CD4-positive, alpha-beta T cell treated with Interleukin-15 for 4 hours (primary cell): Measurements from ENCODE around the gene FGF10.

Experiments
- DNase-seq: peaks from one replicate; pipeline ENCODE4 v3.0.0-alpha.2; 2020; ENCODE audit warnings: low spot score

Gene FGF10

DNA sequence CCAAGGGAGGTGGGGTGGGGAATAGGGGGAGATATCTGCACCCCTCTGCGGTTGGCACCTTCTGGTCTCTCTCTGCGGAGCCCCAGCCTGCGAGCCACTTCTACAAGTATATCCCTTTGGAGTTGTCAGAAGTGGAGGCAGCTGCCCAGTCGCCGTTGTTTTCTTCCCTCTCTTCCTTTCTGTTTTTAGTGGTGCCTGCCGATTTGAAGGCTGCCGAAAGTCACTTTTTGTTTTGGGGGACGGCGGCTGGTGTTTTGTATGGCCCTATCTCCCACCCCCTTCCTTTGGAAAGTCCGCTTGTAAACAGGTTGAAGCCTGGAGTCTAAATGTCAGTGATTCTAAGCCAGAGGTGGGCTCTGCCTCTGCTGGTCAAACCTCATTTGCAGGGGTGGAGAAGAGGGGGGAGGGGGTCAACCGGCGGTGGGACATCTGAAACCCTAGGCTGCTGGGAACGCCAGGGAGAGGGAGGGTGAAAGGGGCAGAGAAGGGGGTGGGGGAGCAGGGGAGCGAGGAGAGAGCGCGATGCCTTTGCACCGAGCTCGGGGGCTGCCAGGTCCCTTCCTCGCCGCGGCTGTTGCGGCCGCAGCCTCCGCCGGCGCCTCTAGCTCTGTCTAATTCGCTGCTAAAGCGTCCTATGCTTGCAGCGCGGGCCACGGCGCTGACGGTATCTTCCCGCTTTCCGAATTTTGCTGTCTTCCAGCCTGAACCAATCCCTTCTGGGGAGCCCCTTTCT lies at the start of gene FGF10:
Gene FGF10 (minus strand): TSS at position 331 of the 733 bp plus-strand sequence. CDS start 738 bp downstream, outside the sequence.
- DNase-seq, result no peak

- no peak for DNase-seq
These were observed 37.7 kb upstream of the FGF10 start for GRCh38 chr5:44426944-44427343.

DNA sequence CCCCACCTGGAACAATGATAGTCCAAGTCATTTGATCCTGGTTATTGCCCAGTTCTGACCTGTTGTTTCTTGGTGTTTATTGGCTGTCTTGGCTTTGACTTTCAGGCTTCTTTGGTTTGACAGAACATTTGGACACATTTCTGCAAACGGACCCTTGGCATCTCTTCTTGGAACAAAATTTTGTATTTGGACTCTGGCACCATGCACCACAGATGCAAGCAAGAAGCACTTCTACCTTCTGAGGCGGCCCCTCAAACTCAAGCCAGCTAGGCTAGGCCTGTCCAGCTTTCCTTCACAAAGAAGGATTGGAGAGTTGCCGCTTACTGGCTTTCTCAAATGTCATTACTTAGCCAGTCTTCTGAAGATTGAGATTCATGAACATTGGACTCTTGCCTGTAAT lies 23.1 kb upstream of the FGF10 start:
- no peak for DNase-seq

GRCh38 chr5:44402084-44402483 lies 12.9 kb upstream of the FGF10 start:
- DNase-seq, result no peak

DNA sequence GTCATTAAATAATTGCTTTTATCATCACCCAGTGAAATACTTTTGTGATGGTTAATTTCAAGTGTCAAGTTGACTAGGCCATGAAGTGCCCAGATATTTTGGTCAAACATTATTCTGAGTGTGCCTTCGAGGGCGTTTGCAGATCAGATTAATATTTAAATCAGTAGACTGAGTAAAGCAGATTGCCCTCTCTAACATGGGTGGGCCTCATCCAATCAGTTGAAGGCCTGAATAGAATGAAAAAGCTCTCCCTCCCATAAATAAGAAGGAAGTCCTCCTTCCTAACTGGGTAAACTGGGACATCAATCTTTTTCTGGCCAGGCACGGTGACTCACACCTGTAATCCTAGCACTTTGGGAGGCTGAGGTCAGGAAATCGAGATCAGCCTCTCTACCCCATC lies 12.4 kb upstream of the FGF10 start:
- DNase-seq, result no peak

- no peak for DNase-seq
These were observed 9.2 kb upstream of the FGF10 start for GRCh38 chr5:44398382-44398781.

DNA sequence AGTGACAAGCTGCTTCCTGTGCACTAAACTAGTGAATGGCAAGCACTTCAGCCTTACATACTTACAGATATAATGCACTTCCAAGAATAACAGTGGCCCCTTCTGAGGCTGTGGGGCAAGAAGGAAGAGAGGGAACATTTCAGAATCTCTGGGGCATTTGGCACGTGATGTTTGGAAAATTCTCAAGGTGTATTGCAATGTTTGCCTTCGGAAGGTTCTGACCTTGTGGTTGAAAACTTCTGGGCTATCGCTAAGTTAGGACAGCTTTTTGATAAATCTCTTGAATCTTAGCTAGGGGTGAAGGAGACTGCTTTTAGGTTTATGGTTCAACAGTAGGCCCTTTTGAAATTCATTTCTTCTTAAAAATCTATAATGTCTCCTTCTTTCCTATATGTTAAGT lies 7.1 kb upstream of the FGF10 start:
- no peak for DNase-seq

DNA sequence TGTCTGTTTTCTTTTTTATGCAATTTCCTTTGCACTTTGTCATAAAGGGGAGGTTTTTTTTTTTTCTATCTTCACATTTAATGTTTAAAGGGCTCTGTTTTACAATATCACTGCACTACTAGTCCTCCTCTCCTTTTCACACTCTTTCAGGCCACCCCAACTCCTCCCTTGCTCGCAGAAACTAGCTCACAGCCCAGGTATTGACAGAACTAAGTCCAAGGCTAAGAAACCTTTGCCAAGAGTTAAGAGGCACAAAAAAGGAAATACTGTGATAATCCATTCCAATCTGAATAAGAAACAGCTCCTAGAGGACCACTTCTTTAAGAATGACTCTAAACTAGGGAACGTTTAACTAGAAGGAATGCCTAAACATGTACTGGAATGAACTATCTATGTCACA lies 1.1 kb upstream of the FGF10 start:
- no peak for DNase-seq

DNA sequence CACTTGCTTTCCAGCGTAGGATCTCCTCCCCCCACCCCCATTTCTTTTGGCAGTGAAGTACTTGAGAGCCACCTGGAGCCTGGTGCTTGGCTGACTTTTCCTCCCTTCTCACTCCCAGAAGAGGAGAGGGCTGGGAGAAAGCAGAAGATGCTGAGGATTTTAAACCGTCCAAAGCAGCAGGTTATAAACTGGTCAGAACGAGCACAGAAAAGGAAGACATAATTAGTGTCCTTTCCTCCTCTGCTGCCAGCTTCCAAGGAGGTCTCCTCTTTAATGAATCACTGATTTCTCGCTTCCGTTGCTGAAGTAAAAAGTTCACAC lies 563 bp upstream of the FGF10 start:
- no peak for DNase-seq

DNA sequence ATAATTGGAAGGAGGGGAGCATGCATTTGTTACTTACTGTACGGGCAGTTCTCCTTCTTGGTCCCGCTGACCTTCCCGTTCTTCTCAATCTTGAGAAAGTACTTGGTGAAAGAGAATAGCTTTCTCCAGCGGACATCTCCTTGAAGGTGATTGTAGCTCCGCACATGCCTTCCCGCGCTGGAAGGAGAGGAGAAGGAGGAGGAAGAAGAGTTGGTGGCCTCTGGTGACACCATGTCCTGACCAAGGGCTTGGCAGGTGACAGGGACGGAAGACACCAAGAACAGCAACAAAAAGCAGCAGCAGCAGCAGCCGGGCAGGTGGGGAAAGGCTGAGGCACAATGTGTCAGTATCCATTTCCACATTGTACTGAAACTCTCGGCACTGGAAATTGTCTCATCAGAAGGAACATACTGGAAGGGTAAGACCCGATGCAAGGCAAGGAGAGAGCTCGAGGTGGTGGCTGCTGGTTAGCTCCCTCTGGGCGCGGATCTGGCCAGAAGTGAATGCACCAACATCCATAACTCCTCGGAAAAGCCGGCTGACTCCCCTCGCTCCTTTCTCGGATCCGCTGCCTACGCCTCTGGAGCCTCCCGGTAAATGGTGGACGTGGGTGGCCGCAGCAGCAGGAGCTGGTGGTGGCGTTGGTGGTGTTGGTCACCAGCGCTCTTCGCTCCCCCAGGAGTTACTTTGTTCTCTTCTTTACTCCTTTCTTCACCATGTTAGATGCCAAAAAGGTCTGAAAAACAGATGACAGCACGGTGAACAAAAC lies 715 bp downstream of the FGF10 start:
- no peak for DNase-seq

- no peak for DNase-seq
These were observed 1.3 kb downstream of the FGF10 start for GRCh38 chr5:44387921-44388320.

GRCh38 chr5:44387406-44387805 lies 1.8 kb downstream of the FGF10 start:
- DNase-seq, result no peak

DNA sequence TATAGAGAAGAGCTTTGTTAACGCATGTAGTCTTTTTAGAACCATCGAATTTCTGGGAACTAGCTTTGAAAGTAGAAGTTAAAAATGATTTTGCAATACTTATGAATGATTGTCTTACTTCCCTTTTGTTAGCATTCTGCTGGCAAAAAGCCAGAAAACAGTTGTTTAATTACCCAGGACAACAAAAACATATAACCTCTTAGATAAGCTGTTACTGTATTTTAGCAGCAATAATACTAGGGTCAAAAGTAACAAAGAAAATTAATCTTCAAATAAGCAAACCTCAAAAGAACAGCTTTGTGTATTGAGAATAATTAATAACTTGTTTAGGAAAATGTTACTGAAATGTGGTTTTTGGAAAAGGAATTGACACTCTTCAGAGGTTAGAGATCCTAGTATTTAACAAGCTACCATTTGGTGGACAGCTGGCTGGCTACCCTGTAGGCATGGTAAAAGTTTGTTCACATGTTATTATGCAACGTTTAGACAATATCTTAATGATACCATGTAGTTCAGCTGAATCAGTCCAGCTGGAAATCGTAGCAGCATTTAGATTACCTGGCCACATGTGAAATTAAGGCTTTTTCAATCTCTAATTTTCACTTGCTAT lies 3.8 kb downstream of the FGF10 start:
- no peak for DNase-seq

DNA sequence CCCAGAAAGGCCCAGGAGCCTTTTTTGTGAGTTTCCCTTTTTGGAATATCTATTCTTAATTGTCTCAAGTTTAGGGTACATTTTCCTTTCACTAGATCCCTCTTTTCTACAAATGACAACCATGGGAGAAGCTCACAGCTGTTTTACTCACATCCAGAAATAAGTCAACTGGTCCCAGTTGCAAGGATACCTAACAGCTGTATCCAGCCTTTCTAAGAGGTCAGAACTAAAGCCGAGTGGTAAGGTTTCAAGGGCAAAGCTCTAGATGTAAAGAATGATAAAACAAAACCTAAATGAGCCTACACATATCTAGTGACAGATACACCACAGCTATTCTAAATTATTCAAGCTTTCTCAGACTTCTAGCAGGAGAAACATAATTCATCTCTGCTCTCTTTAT lies 4.4 kb downstream of the FGF10 start:
- DNase-seq, result no peak

DNA sequence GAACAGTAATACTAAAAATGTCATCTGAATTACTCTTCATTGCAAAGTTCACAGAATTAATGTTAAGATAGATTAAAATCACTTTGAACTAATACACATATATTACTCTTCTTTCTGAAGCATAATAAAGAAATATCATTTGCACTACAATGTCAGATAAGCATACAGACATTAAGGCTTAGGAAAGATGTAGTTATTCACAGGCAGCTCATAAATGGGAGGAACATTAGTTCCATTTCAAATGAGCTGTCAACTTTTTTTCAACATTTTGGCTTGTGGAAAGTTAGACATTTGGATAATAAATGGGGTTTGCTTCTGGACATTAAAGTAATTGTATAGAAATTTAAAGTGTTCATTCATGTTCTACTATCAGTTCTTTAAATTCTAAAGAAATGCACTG lies 6.3 kb downstream of the FGF10 start:
- DNase-seq, result no peak

DNA sequence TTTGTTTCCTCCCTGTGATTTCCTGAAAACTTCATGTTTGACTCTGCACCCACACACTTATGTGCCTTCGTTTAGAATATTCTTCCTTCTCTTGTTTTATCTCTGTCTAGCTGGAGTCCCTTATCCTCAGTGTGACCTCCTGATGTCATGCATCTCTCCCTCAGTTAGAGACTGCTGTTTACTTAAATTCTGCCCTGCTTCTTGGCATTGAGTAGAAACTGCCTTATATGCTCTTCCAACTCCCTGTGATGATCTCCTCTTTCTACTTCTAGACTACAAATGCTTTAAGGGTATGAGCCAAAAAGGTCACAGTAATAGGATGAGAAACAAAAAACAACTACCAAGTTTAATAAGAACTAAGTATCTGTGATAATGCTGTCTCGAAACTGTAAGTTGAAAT lies 12.2 kb downstream of the FGF10 start:
- DNase-seq, result no peak

- no peak for DNase-seq
These were observed 17.2 kb downstream of the FGF10 start for GRCh38 chr5:44372028-44372427.

DNA sequence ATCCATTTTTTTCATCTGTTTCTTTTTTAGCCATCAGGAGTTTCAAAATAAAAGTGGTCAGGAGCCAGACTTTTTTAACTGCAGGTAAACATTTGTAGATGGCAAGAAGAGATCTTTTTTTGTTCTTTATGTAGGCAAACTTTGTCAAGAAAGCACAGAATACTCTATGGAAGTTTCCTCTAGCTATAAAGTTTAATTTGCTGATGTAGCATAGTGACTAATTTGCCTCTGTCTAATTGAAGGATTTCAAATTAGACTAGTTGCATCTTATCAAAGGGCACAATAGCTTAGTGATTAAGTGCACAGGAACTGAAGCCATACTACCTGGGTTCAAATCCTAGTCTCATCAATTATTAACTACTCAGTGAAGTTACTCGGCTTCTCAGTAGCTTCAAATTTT lies 22.0 kb downstream of the FGF10 start:
- no peak for DNase-seq

DNA sequence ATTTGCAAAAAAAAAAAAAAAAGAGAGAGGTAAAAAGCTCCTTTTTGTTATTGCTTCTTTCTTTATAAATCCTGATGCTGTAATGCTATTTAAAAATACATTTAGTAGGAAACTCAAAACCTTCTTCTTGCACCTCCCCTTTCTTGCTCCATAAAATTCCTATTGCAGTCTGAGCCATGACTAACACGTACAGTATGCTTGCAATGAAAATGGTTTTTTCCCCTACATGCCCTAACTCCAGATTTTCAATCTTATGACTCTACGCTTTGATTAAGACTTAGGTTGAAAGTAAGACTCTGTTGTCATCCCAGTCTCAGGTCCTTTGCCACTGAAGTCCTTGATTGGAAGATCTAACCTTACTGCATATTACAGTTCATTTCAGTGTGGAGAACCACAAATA lies 23.9 kb downstream of the FGF10 start:
- DNase-seq, result no peak

GRCh38 chr5:44364097-44364496 lies 25.1 kb downstream of the FGF10 start:
- no peak for DNase-seq

DNA sequence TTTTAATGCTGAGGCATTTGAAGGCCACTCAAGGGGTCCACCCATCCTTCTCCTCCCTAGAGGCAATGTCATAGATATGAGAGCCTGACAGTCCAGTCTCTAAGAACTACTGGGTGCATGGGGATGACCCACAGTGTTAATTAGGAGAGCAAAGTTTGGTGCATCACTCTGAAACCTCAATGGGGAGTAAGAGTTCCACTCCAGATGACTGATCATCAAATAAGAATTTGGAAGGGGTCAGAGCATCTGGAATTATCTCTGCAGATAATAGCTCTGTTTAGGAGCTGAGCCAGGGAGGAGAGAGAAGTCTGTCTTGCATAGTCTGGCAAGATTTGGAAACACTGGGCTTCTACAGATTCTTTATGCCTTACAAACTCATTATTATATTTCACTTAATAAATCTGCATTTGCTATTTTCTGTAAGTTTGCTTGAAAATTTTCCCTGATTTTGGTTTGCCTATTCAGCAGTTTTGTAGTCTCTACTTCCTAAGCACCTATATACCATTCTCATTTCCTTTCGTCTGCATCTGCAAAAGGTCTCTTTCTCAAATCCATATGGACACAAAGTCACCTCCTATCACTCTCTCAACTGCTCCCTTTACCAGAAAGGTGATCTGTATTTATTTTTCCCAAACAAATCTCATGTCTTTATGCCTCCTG lies 27.7 kb downstream of the FGF10 start:
- DNase-seq, result no peak

DNA sequence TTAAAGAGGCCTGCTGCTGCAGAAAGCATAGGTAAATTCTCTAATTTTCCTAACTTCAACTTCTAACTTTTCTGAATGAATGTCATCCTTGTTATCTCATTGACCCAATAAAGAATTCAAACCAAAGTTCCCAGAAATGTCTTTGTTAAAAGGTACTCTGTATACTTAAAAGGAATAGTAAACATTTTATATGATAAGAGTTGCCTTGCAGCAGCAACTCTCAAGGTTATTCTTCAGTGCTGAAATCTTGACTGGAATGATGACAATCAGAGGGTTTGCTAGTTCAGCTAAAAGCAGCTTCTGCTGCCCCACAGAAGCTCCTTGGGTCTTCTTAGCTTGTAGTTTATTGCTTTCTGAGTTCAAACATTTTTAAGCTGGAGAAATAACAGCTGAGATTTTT lies 28.3 kb downstream of the FGF10 start:
- DNase-seq, result no peak

DNA sequence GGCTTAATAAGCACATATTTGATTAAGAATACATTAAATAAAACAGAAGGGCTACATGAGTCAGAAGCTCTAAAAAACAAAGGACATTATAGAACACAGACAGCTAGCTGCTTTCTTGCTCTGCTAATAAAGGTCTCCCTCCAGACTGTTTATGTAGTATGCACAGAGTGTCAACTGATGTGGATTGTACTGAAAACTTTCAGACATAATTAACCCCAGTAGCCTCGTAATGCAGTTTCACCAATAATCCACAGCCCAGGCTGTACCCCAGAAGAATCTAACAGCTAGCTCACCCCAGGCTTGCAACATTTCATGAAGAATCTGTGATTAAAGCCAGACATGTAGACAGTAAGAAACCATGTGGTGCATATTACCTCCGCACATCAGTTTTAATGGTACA lies 30.8 kb downstream of the FGF10 start:
- DNase-seq, result no peak
